UCSD-AML1 (cell line): ENCODE results near the gene PPP1R14B.
"Not testable (repeated sequence)": the region's sequence is repeated elsewhere in the genome, so short reads cannot be mapped to it uniquely, and the experiment has no call there.

ENCODE experiments used
- DNase-seq: peaks from one replicate; lab custom pipeline; 2025; ENCODE audit not compliant: unreplicated experiment; lab: John Stamatoyannopoulos, UW

PPP1R14B gene

DNA sequence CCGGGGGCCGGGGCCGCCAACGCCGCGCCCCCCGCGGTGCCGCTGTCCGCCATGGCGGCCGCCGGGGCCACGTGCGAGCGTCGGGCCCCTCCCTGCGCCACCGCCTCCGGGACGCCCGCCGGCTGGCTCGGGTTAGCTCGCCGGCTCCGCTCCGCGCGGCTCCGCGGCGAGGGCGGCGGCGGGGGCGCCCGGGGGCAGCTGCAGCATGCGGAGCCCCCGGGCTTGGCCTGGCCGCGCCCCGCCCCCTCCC is 197 bp downstream of the PPP1R14B start:
- DNase-seq: not testable (repeated sequence)

GRCh38 chr11:64245797-64246620 is 734 bp downstream of the PPP1R14B start:
- DNase-seq: peak; percentile 59

DNA sequence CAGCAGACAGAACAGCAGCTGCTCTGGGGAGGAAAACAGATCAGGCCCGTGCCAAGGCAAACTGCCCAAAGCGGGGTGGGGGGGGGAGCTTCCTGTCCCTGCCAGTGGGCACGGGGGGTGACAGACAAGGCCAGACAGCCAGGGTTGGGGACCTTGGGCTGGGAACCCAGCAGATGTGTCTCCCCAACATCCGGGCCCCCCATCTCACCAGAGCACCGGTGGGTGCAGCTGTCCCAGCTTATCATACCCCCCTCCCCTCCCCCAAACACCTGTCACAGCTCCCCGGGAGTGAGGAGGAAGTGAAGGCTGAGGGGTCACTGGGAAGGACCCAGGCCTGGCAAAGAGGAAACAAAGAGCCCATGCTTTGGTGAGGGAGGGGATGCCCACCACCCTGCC is 1.3 kb downstream of the PPP1R14B start:
- DNase-seq: no peak

DNA sequence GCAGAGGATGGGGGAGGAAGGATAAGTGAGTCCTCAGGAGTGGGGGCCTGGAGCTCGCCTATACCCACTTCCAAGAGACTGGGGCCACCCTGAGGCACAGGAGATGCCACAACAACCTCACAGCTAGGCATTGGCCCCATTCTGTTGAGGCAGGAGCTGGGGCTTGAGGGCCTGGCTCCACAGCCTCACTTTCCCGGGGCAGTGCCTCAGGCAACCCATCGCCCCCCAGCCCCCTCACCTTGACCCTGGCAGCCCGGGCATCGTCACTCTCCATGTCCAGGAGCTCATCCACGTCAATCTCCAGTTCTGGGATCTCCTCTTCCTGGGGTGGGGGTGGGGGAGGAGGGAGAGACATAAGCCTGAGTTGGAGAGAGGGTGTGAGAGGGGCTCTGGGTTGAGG is 1.8 kb downstream of the PPP1R14B start:
- no peak for DNase-seq

GRCh38 chr11:64244107-64244506 is 2.6 kb downstream of the PPP1R14B start:
- DNase-seq: no peak

GRCh38 chr11:64243236-64243854 is 3.4 kb downstream of the PPP1R14B start:
- DNase-seq: no peak

DNA sequence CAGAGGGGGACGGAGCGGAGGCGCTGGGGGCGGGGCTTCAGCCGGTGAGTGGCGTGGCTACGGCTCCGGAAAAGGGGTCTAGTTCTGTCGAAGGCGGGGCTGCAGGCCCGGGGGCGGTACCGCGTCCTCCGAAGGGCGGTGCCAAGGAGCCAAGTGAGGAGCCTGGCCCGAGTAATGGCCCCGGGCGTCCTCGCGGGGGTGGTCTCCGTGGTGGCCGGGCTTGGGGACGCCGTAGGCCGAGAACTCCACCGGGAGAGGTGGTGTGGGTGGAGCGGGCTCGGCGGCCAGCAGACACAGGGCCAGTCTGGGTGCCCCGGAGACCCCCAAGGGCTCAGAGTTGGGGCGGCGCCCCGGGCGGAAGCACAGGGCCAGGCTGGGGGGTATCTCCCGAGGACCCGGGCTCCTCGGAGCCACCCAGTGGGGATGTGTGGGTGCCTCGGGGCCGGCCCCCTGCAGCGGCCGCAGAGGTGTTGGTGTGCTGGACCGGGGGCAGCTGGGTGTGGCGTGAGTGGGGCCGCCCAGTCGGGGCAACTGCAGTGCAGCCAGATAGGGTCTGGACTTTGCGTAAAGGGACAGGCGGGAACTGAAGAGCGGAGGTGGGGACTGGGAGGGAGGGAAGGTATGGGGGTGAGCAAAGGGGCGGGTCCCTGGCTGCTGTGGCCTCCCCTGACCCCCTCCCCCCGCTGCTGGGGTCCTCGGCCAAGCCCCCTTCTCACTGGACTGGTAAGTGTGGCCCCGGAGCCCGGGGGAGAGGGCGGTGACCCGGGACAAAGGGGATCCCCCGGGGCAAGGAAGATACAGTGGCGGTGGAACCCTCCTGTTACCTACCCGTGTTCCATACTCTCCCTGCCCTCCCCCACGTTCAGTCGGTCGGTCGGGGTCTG is 5.0 kb downstream of the PPP1R14B start:
- peak; percentile 59 for DNase-seq

DNA sequence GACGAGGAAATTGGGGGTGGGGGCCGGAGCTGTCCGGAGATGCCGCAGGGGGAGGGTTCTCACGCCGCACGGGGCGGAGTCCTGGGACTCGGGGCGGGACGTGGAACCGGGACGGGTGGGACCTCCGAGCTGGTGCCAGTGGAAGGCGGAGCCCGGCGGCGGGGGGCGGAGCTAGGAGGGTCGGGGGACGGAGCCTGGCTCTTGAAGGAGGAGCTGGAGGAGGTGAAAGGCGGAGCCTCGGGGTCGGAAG is 5.6 kb downstream of the PPP1R14B start:
- peak; percentile 100 for DNase-seq

GRCh38 chr11:64240435-64241240 is 6.1 kb downstream of the PPP1R14B start, which contains the start of gene FKBP2:
Gene FKBP2 (plus strand): TSS chr11:64241095. CDS start chr11:64242388, 1,293 bp downstream.
- DNase-seq: peak; percentile 98

GRCh38 chr11:64239662-64240434 is 6.9 kb downstream of the PPP1R14B start:
- DNase-seq: peak; percentile 43

GRCh38 chr11:64238999-64239398 is 7.7 kb downstream of the PPP1R14B start:
- DNase-seq: no peak

DNA sequence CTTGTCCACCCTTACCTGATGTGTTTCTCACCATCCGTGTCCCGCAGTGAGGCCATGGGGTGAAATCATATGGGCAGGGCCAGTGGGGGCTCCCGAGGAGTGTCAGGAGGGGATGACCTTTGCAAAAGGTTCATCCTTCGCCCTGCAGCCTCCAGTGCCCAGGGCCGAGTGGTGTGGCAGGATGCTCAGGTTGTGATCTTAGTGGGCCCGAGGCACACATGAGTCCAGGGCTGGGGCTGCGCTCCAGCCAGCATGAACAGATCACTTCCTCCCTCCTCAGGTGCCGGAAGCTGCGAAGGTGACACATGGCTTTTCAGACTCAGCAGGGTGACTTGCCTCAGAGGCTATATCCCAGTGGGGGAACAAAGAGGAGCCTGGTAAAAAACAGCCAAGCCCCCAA is 8.7 kb downstream of the PPP1R14B start:
- DNase-seq: no peak

- no peak for DNase-seq
Measured at GRCh38 chr11:64237484-64237951, 9.2 kb downstream of the PPP1R14B start.

- DNase-seq: no peak
Measured at GRCh38 chr11:64235437-64236161, 11.1 kb downstream of the PPP1R14B start.

GRCh38 chr11:64234647-64235379 is 11.9 kb downstream of the PPP1R14B start:
- DNase-seq: peak; percentile 60

- DNase-seq: peak; percentile 30
Measured at GRCh38 chr11:64233913-64234586, 12.7 kb downstream of the PPP1R14B start, which contains the start of gene VEGFB. Gene VEGFB (plus strand): TSS chr11:64234584. CDS start chr11:64234834, 250 bp downstream.

GRCh38 chr11:64232967-64233315 is 13.8 kb downstream of the PPP1R14B start:
- no peak for DNase-seq

DNA sequence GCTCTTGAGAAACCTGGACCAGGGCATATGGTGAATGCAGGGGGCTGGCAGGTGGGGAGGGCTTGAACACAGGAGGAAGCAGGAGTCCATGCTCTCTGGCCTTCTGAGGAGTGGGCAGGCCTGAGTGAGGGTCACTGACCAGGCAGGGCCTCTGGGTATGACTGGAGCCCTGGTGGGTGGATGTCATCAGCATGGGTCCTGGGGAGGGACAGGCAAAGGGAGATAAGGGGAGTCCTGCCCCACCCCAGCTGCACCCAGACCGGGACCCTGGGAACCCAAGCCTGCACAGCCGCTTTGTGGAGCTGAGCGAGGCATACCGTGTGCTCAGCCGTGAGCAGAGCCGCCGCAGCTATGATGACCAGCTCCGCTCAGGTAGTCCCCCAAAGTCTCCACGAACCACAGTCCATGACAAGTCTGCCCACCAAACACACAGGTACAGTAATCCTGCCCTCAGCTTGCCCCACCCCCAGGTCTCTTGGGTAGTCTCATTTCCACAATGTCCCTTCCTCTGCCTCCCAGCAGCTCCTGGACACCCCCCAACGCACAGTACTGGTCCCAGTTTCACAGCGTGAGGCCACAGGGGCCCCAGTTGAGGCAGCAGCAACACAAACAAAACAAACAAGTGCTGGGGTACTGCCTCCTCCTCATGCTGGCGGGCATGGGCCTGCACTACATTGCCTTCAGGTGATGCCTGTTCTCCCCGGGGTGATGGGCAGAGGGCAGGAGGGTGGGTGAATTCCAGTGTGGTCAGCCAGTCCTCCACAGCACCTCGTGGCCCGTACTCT is 14.4 kb downstream of the PPP1R14B start:
- no peak for DNase-seq
